A673 (cell line): Measurements from ENCODE around the gene FASTKD1. TPM values are rescaled to one million over a fixed set of nuclear protein-coding genes. Genes with fewer than 3 reads are reported as not detected.

ENCODE experiments used
- Bru-seq: library from RNA; stranded (reverse); fragments of 400-500 nt; gene quantifications from one replicate; lab custom pipeline; 2021; lab: Mats Ljungman, UMichigan
- BruChase-seq, 2 experiments: library from RNA; stranded (reverse); fragments of 400-500 nt; gene quantifications; one replicate each; lab custom pipeline; 2021; lab: Mats Ljungman, UMichigan
- BruUV-seq: library from RNA; stranded (reverse); fragments of 400-500 nt; replicated peaks from 2 replicates; lab custom pipeline; 2021; lab: Mats Ljungman, UMichigan
- CTCF ChIA-PET: fragments of 300-600 bp; sonication (Branson Sonifier 250); formaldehyde crosslinking; loops from one replicate; lab custom pipeline; 2022; ENCODE audit warnings: antibody characterized with exemption; lab: Charles Lee
- POLR2A ChIA-PET: fragments of 300-600 bp; sonication (Branson Sonifier 250); formaldehyde crosslinking; loops from one replicate; lab custom pipeline; 2022; ENCODE audit warnings: antibody characterized with exemption; ENCODE audit not compliant: low non-redundant PET; lab: Charles Lee
- DNase-seq: peaks from one replicate; pipeline ENCODE4 v3.0.0-alpha.2; 2015; ENCODE audit warnings: low spot score
- H3K27ac ChIP-seq: fragments of 200-600 bp; sonication (generic); 2 replicates; pipeline ENCODE4 v1.5.1; 2016; ENCODE audit warnings: mixed run types, low read depth, mild to moderate bottlenecking, mixed read lengths, antibody characterized with exemption, low read length; ENCODE audit not compliant: poor library complexity, severe bottlenecking
- H3K27me3 ChIP-seq: fragments of 200-600 bp; sonication (generic); replicated peaks from 2 replicates; pipeline ENCODE4 v1.6.1; 2017; ENCODE audit warnings: mixed run types, low read depth, mild to moderate bottlenecking, mixed read lengths, antibody characterized with exemption, low read length; ENCODE audit not compliant: insufficient read depth, poor library complexity
- H3K36me3 ChIP-seq: fragments of 200-600 bp; sonication (generic); 2 replicates; pipeline ENCODE4 v1.6.1; 2016; ENCODE audit warnings: mixed run types, mild to moderate bottlenecking, mixed read lengths, antibody characterized with exemption, low read length; ENCODE audit not compliant: insufficient read depth, poor library complexity, severe bottlenecking
- H3K4me1 ChIP-seq: fragments of 200-600 bp; sonication (generic); 2 replicates; pipeline ENCODE4 v1.6.1; 2017; ENCODE audit warnings: mixed run types, mild to moderate bottlenecking, mixed read lengths, antibody characterized with exemption, low read length; ENCODE audit not compliant: insufficient read depth, poor library complexity, severe bottlenecking
- H3K4me3 ChIP-seq: fragments of 200-600 bp; sonication (generic); 2 replicates; pipeline ENCODE4 v1.5.1; 2016; ENCODE audit warnings: low read depth, mixed run types, mild to moderate bottlenecking, mixed read lengths, low read length; ENCODE audit not compliant: poor library complexity, severe bottlenecking
- H3K9me3 ChIP-seq: fragments of 200-600 bp; sonication (generic); 2 replicates; pipeline ENCODE4 v1.6.1; 2016; ENCODE audit warnings: mixed run types, low read depth, mild to moderate bottlenecking, mixed read lengths, antibody characterized with exemption, low read length; ENCODE audit not compliant: poor library complexity, severe bottlenecking
- CTCF ChIP-seq: fragments of 300-800, 200-600 bp; sonication (generic); conservative IDR thresholded peaks from 2 replicates; pipeline ENCODE4 v1.5.1; 2017; ENCODE audit warnings: low read depth, mild to moderate bottlenecking, antibody characterized with exemption, low read length, moderate library complexity, mixed read lengths
- EZH2 ChIP-seq: fragments of 200-600 bp; sonication (generic); IDR thresholded peaks from 2 replicates; pipeline ENCODE4 v1.6.1; 2017; ENCODE audit warnings: borderline replicate concordance, low read depth, mild to moderate bottlenecking, mixed read lengths, antibody characterized with exemption, low read length; ENCODE audit not compliant: poor library complexity, severe bottlenecking
- intact Hi-C: fragments of 100-400 bp; cut with micrococcal nuclease; formaldehyde crosslinking; loops from one replicate; pipeline ENCODE4 v1.10.0; 2022; ENCODE audit not compliant: unreplicated experiment
- long read RNA-seq: library from polyadenylated mRNA; stranded (forward); transcript quantifications from one replicate; pipeline ENCODE4 v2.0.0, GENCODE V29; 2022
- total RNA-seq: library from RNA; stranded (reverse); gene quantifications from 2 replicates; pipeline ENCODE4 v1.2.3, GENCODE V29; 2021

Gene FASTKD1
- total RNA-seq (37.3 and 42.1 TPM in 2 replicates), Bru-seq, nascent RNA (percentile 71 among the genes with signal in this experiment), BruChase-seq, experiment 1, labeled RNA remaining after a 2-hour chase (percentile 80 among the genes with signal in this experiment), BruChase-seq, experiment 2, labeled RNA remaining after a 6-hour chase (percentile 81 among the genes with signal in this experiment)
- long read RNA-seq, transcript FASTKD1-208 (3 exons, 541 nt): minor isoform, 9 of 42 reads
- long read RNA-seq, transcript FASTKD1-204 (15 exons, 2,967 nt): major isoform, 18 of 42 reads
- long read RNA-seq, partial matches to known transcripts: 4 of 42 reads
- long read RNA-seq, other reads (novel, unspliced or antisense): 10 of 42 reads

- H3K4me1 ChIP-seq: peaks cover 8% of the 10 kb centered on the region
- no peaks in the 10 kb centered on the region for H3K27me3 ChIP-seq
- peak within 1 kb of the TSS; percentile 26 for H3K27ac ChIP-seq
- TF ChIP-seq CTCF: no peak
- TF ChIP-seq EZH2: no peak
- intact Hi-C loops: no loop called here
- POLR2A ChIA-PET: no interaction called here
- BruUV-seq: TSS peak; percentile 76
- CTCF ChIA-PET: no interaction called here
- H3K9me3 ChIP-seq: no peaks in the 10 kb centered on the region
- H3K36me3 ChIP-seq: no peaks in the 10 kb centered on the region
- peak; percentile 95 for DNase-seq
- H3K4me3 ChIP-seq: peak within 1 kb of the TSS; percentile 62
These were observed at the start of gene FASTKD1 for GRCh38 chr2:169573160-169573973. FASTKD1 (minus strand) TSS chr2:169573865; CDS start chr2:169572029, 1,836 bp downstream.

GRCh38 chr2:169623235-169623634 lies 49.6 kb upstream of the FASTKD1 start:
- no peaks in the 10 kb centered on the region for H3K9me3 ChIP-seq
- ChIA-PET POLR2A (no interaction called here), CTCF (no interaction called here)
- TF ChIP-seq CTCF (no peak), EZH2 (no peak)
- no peaks in the 10 kb centered on the region for H3K4me1 ChIP-seq
- H3K27me3 ChIP-seq: no peaks in the 10 kb centered on the region
- no peak overlapping the region for H3K27ac ChIP-seq
- peaks cover 26% of the 10 kb centered on the region for H3K36me3 ChIP-seq
- no peak overlapping the region for H3K4me3 ChIP-seq
- no peak for DNase-seq
- intact Hi-C loops: no loop called here
- no TSS peak for BruUV-seq

- TF ChIP-seq EZH2 (no peak), CTCF (no peak)
- Histone ChIP-seq H3K36me3 (peaks cover 29% of the 10 kb centered on the region), H3K9me3 (no peaks in the 10 kb centered on the region), H3K27me3 (no peaks in the 10 kb centered on the region), H3K27ac (no peak overlapping the region), H3K4me1 (no peaks in the 10 kb centered on the region), H3K4me3 (no peak overlapping the region)
- DNase-seq: no peak
- BruUV-seq: no TSS peak
- intact Hi-C loops: no loop called here
- POLR2A ChIA-PET: no interaction called here
- CTCF ChIA-PET: no interaction called here
These were observed 46.8 kb upstream of the FASTKD1 start for GRCh38 chr2:169620509-169620908.
